ENCODE measurements around the gene MTMR3.

DNA sequence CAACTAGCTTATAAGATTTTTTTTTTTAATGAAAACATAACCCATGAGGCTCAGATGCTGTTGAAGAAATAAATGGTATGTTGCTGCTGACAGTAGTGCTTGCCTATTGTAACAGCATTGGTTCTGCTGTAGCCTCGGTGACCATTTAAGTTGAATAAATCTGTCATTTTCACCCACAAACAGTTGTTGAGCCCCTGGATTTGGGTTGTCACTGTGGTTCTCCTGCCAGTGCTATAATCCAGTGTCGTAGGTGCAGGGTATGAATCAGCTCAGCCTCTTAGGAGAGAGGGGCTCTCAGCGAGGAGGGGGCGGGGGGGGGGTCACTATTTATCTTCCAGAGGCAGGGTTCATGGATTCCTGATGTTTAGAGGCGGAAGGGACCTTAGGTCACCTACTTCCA is 147.4 kb downstream of the MTMR3 start:
- TF ChIP-seq, protein P1, sequence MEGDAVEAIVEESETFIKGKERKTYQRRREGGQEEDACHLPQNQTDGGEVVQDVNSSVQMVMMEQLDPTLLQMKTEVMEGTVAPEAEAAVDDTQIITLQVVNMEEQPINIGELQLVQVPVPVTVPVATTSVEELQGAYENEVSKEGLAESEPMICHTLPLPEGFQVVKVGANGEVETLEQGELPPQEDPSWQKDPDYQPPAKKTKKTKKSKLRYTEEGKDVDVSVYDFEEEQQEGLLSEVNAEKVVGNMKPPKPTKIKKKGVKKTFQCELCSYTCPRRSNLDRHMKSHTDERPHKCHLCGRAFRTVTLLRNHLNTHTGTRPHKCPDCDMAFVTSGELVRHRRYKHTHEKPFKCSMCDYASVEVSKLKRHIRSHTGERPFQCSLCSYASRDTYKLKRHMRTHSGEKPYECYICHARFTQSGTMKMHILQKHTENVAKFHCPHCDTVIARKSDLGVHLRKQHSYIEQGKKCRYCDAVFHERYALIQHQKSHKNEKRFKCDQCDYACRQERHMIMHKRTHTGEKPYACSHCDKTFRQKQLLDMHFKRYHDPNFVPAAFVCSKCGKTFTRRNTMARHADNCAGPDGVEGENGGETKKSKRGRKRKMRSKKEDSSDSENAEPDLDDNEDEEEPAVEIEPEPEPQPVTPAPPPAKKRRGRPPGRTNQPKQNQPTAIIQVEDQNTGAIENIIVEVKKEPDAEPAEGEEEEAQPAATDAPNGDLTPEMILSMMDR (IDR thresholded peaks at IDR 0.05 in 2 of 3, conservative IDR thresholded peaks at IDR 0.05 in 1 of 3; ENCODE audit: borderline replicate concordance in 1 of 3, insufficient read depth in 1 of 3, low read depth in 2 of 3, low read length in 2 of 3) = no peak
- TF ChIP-seq EZH2 (IDR thresholded peaks at IDR 0.05) = no peak
- TF ChIP-seq RAD21 (IDR thresholded peaks at IDR 0.05; ENCODE audit: low read depth) = no peak

All from HCT116 (cell line).